HepG2 (cell line): ENCODE results near the gene BRD3. TPM values are rescaled to one million over a fixed set of nuclear protein-coding genes. Genes with fewer than 3 reads are reported as not detected.

Experiments used
- ARNT ChIP-seq: fragments of 450-650 bp; IDR thresholded peaks from 2 replicates; pipeline ENCODE4 v1.6.1; 2017
- CBX1 ChIP-seq: IDR thresholded peaks from one replicate; pipeline ENCODE4 v1.6.1; 2016; ENCODE audit warnings: antibody characterized with exemption, low read depth
- ELF3 ChIP-seq: IDR thresholded peaks from 2 replicates; pipeline ENCODE4 v1.6.1; 2016; ENCODE audit warnings: missing genetic modification reagents, missing compliant biosample characterization
- HDAC2 ChIP-seq: sonication (generic); formaldehyde crosslinking; IDR thresholded peaks from 2 replicates; pipeline ENCODE4 v1.4.0; 2020; ENCODE audit warnings: missing genetic modification reagents
- IRF2 ChIP-seq: IDR thresholded peaks from 2 replicates; pipeline ENCODE4 v1.6.1; 2018; ENCODE audit warnings: missing genetic modification reagents, missing compliant biosample characterization
- KMT2A ChIP-seq: sonication (generic); formaldehyde crosslinking; IDR thresholded peaks from 2 replicates; pipeline ENCODE4 v1.4.0; 2020; ENCODE audit warnings: missing genetic modification reagents
- MXD4 ChIP-seq: IDR thresholded peaks from 2 replicates; pipeline ENCODE4 v1.6.1; 2016; ENCODE audit warnings: mild to moderate bottlenecking, missing biosample characterization, missing genetic modification reagents
- SYNCRIP ChIP-seq: fragments of 200-400 bp; formaldehyde crosslinking; IDR thresholded peaks from 2 replicates; pipeline ENCODE4 v1.6.1; 2018; ENCODE audit warnings: mild to moderate bottlenecking, low read depth, low read length; ENCODE audit not compliant: insufficient read depth
- TGIF2 ChIP-seq: IDR thresholded peaks from 2 replicates; pipeline ENCODE4 v1.6.1; 2016; ENCODE audit warnings: control low read depth, missing compliant biosample characterization
- XBP1 ChIP-seq: sonication (generic); formaldehyde crosslinking; IDR thresholded peaks from 2 replicates; pipeline ENCODE4 v1.5.0; 2020; ENCODE audit warnings: missing genetic modification reagents
- ZFP36L2 ChIP-seq: sonication (generic); formaldehyde crosslinking; IDR thresholded peaks from 2 replicates; pipeline ENCODE4 v1.4.0; 2020; ENCODE audit warnings: missing genetic modification reagents
- ZMYM4 ChIP-seq: sonication (generic); formaldehyde crosslinking; IDR thresholded peaks from 2 replicates; pipeline ENCODE4 v1.8.1; 2023; ENCODE audit warnings: mild to moderate bottlenecking, missing genetic modification reagents
- ZNF121 ChIP-seq: sonication (generic); formaldehyde crosslinking; IDR thresholded peaks from 2 replicates; pipeline ENCODE4 v1.5.0; 2020; ENCODE audit warnings: mild to moderate bottlenecking, missing genetic modification reagents
- ZNF660 ChIP-seq: sonication (generic); formaldehyde crosslinking; IDR thresholded peaks from 2 replicates; pipeline ENCODE4 v1.5.1; 2020; ENCODE audit warnings: mild to moderate bottlenecking, low read depth, missing genetic modification reagents, borderline replicate concordance
- ZNF883 ChIP-seq: sonication (generic); formaldehyde crosslinking; IDR thresholded peaks from 2 replicates; pipeline ENCODE4 v1.5.1; 2020; ENCODE audit warnings: mild to moderate bottlenecking, missing genetic modification reagents; ENCODE audit errors: not compliant biosample characterization
- polyA plus RNA-seq, 8 experiments: library from polyadenylated mRNA; depleted of rRNA in 3 of 8; stranded (reverse) in 7 of 8; unstranded in 1 of 8; fragments of >200 nt; fragmentation: Illumina TruSeq in 4 of 8; extraction: Trizol in 4 of 8; gene quantifications; 2 replicates each; pipeline versions ENCODE4 v1.2.1 to v1.2.3, GENCODE V29; 2011 to 2016; ENCODE audit warnings: low read depth in 4 of 8, missing spikeins in 1 of 8, mixed read lengths in 1 of 8; ENCODE audit not compliant: insufficient read depth in 1 of 8
- total RNA-seq, 5 experiments: library from RNA; depleted of rRNA; stranded (reverse); fragments of >200 nt; fragmentation: Illumina TruSeq; extraction: Trizol; gene quantifications; 2 replicates each; pipeline ENCODE4 v1.2.3, GENCODE V29; 2016; ENCODE audit warnings: low read depth in 1 of 5
- TF ChIP-seq, protein P1 (sequence below): sonication (generic); formaldehyde crosslinking; IDR thresholded peaks from 2 replicates; pipeline ENCODE4 v1.4.0; 2020; ENCODE audit warnings: missing genetic modification reagents
- TF ChIP-seq, protein P2 (sequence below): sonication (generic); formaldehyde crosslinking; IDR thresholded peaks from 2 replicates; pipeline ENCODE4 v1.9.0; 2021; ENCODE audit warnings: missing genetic modification reagents, borderline replicate concordance
- TF ChIP-seq, protein P3 (sequence below): sonication (generic); formaldehyde crosslinking; IDR thresholded peaks from 2 replicates; pipeline ENCODE4; 2020; ENCODE audit warnings: missing genetic modification reagents, mild to moderate bottlenecking, borderline replicate concordance
- TF ChIP-seq, protein P4 (sequence below): sonication (generic); formaldehyde crosslinking; IDR thresholded peaks from 2 replicates; pipeline ENCODE4 v1.5.0; 2020; ENCODE audit warnings: mild to moderate bottlenecking, missing genetic modification reagents

Gene BRD3
- total and polyA plus RNA-seq, 2 of the 13 experiments (the other 11 are each of a cell fraction or from before 2014, with no cell fraction given): 5.9 to 12.9 TPM

DNA sequence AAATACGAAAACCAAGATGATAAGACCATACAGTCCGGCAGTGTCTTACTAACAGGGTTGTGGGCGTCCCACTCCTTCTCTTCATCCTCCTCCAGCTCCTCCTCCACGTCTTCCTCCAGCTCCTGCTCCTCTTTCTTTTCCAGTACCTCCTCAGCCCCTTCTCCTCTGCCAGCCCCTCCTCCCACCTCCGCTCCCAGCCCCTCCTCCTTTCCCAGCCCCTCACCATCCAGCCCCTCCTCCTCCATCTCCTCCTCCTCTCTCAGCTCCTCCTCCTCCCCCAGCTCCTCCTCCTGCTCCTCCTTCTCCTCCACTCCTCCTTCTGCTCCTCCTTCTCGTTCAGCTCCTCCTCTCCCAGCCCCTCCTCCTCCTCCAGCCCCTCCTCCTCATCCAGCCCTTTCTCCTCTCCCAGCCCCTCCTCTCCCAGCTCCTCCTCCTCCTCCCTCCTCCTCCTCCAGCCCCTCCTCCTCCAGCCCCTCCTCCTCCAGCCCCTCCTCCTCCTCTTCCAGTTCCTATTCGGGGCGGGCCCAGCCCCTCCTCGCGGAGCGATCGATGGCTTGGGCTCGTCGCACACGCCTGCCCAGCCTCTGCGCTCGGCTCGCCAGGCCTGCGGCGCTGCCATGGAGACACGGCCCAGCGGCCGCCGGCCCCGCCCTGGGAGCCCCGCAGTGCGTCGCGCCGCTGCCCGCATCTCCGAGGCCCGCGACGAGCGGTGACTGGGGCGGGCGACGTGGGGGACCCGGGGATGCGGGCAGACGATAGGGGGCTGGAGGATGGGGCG is 42.8 kb downstream of the BRD3 start, which contains the start of gene BRD3OS (continued):
- TF ChIP-seq, protein P1, sequence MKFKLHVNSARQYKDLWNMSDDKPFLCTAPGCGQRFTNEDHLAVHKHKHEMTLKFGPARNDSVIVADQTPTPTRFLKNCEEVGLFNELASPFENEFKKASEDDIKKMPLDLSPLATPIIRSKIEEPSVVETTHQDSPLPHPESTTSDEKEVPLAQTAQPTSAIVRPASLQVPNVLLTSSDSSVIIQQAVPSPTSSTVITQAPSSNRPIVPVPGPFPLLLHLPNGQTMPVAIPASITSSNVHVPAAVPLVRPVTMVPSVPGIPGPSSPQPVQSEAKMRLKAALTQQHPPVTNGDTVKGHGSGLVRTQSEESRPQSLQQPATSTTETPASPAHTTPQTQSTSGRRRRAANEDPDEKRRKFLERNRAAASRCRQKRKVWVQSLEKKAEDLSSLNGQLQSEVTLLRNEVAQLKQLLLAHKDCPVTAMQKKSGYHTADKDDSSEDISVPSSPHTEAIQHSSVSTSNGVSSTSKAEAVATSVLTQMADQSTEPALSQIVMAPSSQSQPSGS: no peak
- no peak for TF ChIP-seq ZNF121 (CRISPR knock-in tag)
- no peak for TF ChIP-seq CBX1
- TF ChIP-seq KMT2A (CRISPR knock-in tag): no peak
- TF ChIP-seq ZNF660 (CRISPR knock-in tag): no peak
- TF ChIP-seq, protein P2, sequence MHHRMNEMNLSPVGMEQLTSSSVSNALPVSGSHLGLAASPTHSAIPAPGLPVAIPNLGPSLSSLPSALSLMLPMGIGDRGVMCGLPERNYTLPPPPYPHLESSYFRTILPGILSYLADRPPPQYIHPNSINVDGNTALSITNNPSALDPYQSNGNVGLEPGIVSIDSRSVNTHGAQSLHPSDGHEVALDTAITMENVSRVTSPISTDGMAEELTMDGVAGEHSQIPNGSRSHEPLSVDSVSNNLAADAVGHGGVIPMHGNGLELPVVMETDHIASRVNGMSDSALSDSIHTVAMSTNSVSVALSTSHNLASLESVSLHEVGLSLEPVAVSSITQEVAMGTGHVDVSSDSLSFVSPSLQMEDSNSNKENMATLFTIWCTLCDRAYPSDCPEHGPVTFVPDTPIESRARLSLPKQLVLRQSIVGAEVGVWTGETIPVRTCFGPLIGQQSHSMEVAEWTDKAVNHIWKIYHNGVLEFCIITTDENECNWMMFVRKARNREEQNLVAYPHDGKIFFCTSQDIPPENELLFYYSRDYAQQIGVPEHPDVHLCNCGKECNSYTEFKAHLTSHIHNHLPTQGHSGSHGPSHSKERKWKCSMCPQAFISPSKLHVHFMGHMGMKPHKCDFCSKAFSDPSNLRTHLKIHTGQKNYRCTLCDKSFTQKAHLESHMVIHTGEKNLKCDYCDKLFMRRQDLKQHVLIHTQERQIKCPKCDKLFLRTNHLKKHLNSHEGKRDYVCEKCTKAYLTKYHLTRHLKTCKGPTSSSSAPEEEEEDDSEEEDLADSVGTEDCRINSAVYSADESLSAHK (CRISPR knock-in tag): no peak
- peak; percentile 37; the same call in 1 of the 2 replicates for TF ChIP-seq ZMYM4 (CRISPR knock-in tag)
- TF ChIP-seq MXD4: peak; percentile 67
- TF ChIP-seq, protein P3, sequence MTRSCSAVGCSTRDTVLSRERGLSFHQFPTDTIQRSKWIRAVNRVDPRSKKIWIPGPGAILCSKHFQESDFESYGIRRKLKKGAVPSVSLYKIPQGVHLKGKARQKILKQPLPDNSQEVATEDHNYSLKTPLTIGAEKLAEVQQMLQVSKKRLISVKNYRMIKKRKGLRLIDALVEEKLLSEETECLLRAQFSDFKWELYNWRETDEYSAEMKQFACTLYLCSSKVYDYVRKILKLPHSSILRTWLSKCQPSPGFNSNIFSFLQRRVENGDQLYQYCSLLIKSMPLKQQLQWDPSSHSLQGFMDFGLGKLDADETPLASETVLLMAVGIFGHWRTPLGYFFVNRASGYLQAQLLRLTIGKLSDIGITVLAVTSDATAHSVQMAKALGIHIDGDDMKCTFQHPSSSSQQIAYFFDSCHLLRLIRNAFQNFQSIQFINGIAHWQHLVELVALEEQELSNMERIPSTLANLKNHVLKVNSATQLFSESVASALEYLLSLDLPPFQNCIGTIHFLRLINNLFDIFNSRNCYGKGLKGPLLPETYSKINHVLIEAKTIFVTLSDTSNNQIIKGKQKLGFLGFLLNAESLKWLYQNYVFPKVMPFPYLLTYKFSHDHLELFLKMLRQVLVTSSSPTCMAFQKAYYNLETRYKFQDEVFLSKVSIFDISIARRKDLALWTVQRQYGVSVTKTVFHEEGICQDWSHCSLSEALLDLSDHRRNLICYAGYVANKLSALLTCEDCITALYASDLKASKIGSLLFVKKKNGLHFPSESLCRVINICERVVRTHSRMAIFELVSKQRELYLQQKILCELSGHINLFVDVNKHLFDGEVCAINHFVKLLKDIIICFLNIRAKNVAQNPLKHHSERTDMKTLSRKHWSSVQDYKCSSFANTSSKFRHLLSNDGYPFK (CRISPR knock-in tag): no peak
- TF ChIP-seq, protein P4, sequence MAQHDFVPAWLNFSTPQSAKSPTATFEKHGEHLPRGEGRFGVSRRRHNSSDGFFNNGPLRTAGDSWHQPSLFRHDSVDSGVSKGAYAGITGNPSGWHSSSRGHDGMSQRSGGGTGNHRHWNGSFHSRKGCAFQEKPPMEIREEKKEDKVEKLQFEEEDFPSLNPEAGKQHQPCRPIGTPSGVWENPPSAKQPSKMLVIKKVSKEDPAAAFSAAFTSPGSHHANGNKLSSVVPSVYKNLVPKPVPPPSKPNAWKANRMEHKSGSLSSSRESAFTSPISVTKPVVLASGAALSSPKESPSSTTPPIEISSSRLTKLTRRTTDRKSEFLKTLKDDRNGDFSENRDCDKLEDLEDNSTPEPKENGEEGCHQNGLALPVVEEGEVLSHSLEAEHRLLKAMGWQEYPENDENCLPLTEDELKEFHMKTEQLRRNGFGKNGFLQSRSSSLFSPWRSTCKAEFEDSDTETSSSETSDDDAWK (CRISPR knock-in tag): no peak
- TF ChIP-seq IRF2 (CRISPR knock-in tag): peak; percentile 24; the same call in 1 of the 2 replicates
- TF ChIP-seq TGIF2: no peak
- TF ChIP-seq XBP1 (CRISPR knock-in tag): no peak
- no peak for TF ChIP-seq ZFP36L2 (CRISPR knock-in tag)
- TF ChIP-seq SYNCRIP: no peak
- TF ChIP-seq ZNF883: no peak
- TF ChIP-seq ARNT: no peak
- TF ChIP-seq ELF3 (CRISPR knock-in tag): 0 out of 2 replicates have a peak, but pooled peaks have one; percentile 20
- no peak; the same call in 1 of the 2 replicates for TF ChIP-seq HDAC2 (CRISPR knock-in tag)
